ENCODE results near the gene WNT7A.
"Not testable (repeated sequence)": the region's sequence is repeated elsewhere in the genome, so short reads cannot be mapped to it uniquely, and the experiment has no call there.

Gene WNT7A

DNA sequence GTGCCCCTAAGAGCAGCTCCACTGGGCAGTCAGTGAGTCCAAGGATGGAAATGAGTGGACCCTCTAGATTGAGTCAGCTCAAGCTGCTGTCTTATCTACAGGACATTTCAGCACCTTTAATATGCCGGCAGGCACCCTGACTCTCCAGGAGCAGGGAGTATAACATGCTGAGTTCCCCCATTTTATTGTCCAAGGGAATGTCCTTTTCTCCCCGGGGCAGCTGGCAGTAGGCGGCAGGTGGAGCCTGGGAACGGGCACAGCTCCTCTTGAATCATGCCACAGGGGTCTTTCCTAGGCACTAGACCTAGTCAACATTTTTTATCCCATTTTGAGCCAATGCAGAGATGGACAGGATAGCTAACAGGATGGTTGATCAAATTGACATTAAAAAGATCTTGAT lies 14.8 kb downstream of the WNT7A start:
- DNase-seq, result no peak

DNA sequence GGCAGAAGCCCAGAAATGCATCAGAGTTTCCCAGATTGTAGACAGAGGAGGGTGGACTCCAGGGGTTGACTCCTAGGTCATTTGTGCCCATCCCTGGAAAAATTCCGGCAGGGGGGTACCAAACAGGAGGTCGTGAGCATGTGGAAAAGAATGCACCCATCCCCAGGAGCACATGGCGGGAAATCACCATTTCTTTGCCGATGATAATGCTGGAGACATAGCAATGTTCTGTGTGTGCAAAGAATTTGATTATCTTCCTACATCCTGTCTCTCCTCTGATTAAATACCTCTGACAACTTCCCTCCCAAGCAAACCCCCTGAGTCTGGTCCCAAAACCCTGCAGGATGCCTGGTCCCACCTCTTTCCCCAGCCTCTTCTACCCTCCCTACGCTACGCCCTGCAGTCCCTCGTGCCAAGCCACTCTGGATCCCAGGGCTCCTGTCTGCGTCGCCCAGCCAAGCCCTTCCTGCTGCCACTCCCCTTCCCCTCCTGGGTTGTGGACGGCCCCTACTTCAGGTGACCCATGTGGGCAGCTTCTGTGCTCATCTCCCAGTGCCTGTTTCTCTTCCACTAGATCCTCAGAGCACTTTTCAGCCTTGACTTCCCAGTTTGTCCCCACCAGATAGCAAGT lies 15.8 kb downstream of the WNT7A start:
- DNase-seq, result no peak

DNA sequence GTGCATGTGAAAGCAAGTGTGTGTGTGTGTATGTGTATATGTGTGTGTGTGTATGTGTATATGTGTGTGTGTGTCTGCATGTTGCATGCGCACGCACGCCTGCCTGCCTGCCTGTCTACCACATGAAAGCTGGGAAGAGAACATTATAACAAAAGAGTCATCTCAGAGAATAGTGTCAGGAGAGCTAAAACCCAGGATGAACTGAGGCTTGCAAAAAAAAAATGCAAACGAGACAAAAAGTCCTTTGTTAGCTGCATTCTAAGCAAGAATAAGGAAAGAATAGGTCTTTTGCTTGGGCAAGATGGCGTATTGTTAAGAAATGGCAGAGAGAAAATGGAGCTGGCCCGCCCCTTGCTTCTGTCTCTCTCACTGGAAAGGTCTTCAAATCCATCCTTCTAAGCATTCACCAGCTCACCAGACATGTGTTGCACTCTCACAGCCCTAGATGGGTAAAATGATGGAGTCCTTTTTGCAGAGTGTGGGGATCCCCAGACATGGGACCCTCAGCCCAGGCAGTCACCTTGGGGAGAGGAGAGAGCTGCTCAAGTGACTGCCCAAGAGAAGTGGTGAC lies 16.4 kb downstream of the WNT7A start:
- no peak for DNase-seq

DNA sequence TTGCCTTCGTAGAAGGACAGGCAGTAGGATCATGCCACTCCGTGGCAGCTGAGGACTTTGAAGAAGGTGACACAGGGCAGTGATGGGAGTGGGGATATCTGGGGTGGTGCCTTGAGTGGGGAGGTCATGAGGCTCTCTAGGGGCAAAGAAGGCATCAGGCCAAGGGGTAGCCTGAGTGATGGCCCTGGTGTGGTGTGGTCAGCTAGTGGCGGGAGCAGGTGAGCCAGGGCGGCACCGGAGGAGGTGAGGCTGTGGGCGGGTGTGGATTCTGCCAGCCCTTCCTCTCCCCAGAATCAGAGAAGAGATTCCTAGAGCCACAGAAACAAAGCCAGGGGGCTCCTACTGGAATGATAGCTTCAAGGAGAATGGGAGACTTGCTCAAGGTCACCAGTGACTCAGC lies 18.4 kb downstream of the WNT7A start:
- DNase-seq, result no peak

DNA sequence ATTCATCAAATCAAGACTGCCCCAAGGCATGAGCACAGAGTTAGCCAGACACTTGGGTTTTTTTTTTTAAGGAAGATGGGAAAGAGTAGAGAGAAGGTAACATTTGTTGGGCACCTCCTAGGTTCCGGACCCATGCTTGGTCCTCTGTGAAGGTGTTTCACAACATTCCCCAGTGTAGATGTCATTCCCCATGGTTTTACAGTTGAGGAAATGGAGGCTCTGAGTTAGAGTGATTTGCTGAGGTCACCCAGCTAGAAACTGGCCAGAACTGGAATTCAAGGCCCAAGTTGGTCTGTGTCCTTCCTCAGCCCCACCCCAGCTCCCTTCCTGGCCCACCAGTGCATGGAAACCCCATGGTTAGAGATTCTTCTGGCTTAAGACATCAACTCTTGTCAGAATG lies 19.9 kb downstream of the WNT7A start:
- DNase-seq, result no peak

DNA sequence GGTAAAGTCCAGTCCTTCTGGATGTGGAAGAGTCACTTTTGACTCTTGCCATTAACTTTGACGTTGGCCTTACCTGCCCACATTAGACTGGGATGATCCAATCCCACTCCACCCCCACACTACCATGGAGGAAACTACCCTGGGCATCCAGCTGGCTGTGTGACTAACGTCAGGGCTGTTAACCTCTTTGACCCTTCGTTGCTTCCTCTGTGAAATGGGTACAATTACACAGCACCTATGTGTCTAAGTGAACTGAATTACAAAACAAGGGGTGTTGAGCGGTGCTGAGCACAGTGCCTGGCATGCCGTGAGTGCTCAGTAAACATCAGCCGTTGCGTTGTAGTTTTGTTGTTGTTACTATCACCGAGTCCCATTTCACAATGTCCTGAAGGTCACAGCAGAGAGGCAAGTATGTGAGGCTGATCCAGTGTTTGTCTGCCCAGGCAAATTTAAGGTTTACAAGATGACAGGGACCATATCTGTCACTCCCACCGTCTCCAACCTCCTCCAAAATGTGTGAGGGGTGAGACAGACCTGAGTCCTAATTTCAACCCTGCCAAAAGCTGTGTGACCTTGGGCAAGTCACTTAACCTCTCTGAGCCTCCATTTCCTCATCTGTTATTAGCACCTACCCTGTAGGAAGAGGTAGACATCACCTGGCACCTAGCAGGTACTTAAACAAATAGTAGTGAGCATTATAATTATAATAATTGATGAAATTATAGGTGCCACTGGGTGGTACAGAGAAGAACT lies 20.9 kb downstream of the WNT7A start:
- no peak for DNase-seq

DNA sequence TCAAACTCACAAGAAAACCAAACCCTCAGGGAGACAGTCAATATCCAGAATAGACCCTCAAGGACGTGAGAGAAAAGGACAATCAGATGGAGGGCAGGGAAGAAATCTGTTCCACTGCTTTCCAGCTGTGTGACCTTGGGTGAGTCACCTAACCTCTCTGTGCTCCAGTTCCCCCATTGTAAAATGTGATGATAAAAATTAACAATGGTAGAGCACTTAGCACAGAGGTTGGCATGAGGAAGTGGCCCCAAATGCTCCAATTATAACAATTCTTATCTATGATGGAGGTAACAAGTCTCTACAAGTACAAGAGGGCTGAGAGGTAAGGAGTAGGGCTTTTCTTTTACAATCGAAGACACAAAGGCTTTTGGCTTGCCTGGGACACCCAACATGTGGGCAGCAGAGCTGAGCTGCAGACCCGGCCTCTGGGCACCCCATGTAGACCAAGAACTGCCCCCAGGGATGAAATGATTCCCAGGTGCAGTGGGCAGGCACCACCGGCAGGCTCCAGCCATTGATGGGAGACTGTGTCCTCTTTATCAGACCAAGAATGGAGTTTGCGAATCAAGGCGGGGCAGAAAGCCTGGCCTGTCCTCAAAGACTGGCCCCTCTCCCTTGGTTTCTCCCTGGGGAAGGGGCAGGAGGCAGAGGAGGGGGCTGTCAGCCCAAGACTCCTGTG lies 22.0 kb downstream of the WNT7A start:
- no peak for DNase-seq

DNA sequence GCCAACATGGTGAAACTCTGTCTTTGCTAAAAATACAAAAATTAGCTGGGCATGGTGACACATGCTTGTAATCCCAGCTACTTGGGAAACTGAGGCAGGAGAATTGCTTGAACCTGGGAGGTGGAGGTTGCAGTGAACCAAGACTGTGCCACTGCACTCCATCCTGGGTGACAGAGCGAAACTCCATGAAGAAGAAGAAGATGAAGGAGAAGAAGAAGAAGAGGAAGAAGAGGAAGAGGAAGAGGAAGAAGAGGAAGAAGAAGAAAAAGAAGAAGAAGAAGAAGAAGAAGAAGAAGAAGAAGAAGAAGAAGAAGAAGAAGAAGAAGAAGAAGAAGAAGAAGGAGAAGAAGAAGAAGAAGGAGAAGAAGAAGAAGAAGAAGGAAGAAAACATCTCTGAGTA lies 23.2 kb downstream of the WNT7A start:
- not testable (repeated sequence) for DNase-seq

DNA sequence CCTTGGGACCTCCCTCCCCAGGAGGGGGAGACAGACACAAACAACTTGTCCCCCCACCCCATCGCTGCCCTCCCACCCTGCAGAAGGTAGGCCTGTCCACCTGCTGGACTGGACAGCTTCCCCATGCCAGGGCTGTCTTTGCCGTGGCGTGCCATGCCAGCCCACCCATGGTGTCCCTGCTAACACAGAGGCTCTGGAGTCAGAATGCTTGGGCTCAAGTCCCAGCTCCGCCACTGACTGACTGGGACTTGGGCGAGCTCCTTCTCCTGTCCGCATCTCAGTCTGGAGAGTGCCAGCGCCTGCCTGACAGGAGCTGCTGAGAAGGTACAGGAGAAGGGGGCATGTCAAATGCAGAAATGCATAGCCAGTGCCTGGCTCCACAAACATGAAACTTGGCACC lies 23.9 kb downstream of the WNT7A start:
- no peak for DNase-seq

DNA sequence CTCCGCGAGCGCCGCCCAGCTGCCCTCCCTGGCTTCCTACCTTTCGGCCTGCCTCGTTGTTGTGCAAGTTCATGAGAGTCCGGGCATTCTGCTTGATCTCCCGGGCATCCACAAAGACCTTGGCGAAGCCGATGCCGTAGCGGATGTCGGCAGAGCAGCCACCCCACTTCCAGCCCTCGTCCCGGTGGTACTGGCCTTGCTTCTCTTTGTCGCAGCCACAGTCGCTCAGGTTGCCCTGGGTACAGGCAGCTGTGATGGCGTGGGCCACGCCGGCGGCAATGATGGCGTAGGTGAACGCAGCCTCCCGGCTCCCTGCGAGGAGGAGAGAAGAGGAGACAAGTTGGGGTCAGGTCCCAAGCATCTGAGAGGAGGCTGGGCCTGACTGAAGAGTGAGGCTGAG lies 25.4 kb downstream of the WNT7A start:
- no peak for DNase-seq

DNA sequence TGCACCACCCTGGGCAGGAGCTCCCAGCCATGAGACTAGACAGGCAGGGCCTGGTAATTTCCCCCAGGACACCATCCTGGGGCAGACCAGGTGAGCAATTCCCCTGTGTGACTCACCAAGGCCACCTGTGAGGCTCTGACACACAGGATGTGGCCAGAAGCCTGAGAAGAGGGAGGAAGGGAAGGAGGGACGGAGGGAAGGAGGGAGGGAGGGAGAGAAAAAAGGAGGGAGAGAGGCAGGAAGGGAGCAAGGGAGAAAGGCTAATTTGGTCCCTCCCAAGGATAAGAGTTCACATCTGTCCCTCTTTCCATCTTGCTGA lies 25.9 kb downstream of the WNT7A start:
- DNase-seq, result peak; percentile 19

DNA sequence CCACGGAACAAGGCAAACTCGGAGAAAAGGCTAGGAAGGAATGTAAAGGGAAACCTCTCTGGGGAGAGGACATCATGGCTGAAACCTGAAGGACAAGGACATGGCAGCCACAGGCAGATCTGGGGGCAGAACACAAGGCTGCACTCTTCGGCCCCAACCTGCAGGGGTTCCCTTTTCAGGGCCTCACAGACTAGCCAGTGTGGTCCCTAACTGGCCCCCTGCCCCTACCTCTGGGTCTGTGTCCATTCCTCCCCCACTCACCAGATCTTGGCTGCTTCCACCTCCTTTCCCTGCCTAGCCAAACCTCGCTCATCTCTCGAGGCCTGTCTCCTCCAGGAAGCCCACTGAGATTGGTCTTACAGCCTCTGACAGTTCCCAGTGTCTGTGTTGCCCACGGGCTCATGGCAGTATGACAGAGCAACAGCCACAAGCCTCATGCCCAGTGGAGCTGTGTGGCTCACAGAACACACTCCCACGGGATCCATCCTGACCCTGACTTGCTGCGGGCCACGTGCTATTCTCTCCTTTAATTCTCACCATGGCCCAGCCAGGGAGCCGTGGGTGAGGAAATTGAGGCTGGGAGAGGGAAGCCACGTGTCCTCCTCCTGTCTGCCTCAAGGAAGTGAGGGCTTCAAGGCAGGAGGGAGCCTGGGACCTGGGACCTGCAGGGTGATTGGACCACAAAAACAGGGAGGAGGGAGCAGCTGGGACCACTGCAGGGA lies 26.5 kb downstream of the WNT7A start:
- DNase-seq, result no peak

DNA sequence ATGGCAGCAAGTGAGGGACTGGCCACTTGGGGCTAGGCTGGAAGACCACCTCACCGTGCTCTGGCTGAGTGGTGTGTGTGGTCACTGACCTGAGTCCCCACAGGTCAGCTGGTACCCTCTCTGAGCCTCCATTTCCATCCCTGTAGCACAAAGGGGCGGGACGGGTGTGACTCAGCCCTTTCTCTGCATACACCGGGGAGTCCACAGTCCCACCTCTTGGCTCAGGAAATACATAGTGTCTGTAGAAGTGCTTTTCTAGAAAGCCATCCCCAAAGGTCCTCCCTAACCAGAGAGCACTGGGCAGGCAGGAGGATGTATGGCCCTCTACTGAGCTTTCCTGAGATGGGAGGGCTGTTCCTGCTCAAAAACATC lies 27.2 kb downstream of the WNT7A start:
- no peak for DNase-seq

DNA sequence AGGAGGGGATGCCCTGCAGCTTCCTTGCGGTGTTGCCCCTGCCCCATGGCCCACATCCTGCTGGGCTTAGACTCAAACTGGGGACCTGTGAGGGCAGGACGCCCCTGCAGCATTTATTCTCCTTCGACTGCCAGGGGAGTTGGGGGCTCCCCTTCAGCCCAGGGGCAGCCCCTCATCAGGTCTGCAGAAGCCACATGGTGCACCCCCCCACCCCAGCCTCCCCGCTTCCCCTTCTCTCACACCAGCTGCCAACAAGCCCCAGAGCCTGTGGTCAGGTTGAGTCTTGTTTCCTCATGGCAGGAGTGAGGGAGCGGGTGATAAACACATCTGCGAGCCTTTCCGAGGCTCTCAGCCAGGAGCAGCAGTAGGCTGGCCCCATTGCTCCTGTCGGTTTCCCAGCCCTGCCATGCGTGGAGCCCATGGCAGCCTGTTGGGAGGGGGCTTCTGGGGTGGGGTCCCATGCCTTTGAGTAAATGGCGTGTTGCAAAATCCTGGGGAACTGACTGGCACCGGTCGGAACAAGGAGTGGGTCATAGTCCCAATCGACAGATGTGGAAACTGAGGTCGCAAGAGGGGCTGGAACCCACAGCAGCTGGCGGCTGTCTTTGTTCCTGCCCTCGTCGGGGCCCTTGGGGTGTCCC lies 27.8 kb downstream of the WNT7A start:
- no peak for DNase-seq

DNA sequence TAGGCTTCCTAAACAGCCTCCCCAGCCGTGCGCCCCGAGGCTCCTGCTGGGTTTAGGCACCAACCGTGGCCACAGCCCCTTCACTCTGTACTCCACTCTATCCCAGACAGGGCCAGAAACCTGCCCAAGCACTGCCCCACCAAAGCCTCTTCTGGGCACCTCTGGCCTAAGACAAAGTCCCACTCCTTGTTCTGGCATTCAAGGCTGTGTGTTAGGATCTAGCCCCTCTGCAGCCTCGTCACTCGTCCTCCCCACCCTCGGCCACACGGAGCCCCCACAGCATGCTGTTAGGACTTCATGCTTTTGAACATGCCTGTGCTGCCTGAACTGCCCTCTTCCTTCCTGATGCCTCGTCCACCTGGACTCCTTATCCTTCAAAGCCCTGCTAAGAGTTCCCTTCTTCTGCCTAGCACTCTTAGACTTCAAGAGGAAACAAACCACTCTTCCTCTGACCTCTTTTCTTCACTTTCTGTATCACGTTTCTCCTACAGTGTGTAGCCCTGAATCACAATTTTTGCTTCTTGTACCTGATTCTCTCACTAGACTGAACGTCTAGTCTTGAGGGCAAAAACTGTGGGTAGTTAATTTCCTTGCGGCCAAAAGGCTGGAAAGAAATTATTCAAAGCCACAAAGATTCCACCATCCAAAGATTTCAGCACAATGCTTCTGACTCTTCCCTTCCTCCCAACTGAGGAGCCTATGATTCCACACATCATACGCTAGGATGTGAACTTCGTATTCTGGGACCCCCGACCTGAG lies 28.6 kb downstream of the WNT7A start:
- DNase-seq, result no peak

DNA sequence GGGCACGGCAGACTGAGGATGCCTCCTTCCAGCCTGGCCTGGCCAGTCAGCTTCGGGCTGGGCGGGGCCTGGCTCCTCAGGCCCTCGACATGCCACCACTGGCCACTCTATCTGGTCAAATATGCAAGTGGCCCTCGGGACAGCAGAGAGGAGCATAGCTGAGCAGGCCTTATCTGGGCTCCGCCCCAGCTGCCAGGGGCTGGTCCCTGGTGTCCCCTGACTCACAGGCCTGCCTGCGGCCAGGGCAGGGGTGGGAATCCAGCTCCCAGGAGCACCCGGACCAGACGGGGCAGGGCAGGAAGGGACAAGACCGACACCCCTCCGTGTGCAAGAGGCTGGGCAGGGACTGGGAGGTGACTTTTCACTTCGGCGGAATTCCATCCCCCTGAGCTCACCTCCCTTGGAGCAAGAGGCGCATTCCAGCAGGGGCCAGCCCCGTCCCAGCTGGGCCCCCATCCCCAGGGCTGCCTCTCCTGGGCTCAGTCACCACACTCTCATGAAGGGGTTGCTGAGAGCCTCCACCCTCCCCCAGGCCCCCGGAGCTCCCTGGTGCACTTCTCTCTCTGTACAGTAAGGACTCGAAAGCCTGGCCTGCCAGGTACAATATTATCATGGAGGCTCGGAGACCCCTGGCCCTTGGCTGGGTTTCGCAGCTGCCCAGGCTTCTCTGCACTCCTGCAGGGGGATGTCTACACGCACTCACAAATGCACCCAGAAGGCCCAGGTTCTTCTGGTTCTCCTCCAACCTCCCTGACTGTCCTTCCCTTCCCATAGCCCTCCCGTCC lies 29.5 kb downstream of the WNT7A start:
- DNase-seq, result no peak

DNA sequence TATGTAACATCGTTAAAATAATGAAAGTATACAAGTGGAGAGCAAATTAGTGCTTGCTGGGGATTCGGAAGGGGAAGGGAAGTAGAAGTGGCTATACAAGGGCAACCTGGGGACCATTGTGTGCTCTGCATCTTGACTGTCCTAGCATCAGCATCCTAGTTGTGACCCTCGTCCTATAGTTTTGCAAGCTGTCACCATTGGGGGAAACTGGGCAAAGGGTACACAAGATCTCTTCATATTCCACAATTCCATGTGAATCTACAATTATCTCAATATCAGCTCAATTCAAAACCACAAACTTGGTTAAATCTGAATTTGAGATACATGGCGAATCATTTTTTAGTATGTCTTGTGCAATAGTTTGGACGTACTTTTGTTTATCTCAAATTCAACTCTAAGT lies 30.9 kb downstream of the WNT7A start:
- DNase-seq, result no peak

DNA sequence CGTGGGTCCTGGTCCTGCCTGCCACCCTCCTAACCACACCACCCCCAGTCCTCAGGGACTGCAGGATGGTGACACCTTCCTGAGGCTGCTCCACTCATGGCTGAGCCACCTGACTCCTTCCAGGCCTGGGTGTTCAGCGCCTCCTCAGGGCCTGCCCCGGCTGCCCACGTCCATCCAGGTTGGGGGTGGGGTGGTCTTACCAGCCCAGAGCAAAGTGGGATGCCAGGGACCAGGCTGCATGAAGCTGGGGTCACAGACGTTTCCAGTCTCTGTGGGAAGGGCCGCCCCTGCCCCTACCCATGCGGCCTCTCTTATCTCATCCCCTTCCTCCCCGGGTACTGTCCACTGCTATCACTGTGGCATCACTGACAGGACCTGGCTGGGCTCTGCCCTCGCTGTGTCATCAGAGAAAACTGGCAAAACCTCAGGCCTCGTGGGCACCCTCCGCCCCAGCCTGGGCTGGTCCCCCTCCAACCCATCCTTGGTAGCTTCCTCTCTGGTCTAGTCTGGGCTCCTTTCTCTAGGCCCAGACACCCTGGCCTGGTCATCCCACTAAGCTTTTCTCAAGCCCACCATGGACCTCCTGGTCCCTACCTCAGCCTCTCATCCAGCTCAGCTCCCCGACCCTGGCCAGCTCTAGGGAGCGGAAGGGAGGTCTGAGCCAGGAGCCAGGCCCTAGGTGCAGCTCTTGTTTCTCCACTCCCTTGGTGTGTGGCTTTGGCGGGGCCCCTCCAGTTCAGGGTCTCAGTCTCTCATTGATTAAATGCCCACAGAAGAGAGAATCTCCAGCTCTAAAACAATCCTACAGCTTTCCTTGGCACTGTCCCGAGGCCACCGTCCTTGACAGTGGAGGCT lies 32.9 kb downstream of the WNT7A start:
- no peak for DNase-seq

DNA sequence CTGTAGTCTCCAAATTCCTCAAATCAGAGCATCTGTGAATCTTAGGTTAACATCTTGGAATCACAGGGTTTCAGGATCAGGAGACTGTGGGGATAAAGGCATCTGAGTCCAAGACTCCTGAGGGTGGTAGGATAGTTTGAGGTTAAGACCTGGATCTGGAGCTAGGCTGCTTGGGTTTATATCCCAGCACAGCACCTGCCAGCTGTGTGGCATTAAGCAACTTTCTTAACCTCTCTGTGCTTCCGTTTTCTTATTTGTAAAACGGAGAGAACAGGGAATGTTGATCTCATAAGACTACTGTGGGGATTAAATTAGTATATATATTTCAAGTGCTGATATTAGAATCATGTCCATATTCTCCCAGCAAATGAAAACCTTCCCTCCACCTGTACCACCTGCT lies 33.6 kb downstream of the WNT7A start:
- DNase-seq, result no peak

DNA sequence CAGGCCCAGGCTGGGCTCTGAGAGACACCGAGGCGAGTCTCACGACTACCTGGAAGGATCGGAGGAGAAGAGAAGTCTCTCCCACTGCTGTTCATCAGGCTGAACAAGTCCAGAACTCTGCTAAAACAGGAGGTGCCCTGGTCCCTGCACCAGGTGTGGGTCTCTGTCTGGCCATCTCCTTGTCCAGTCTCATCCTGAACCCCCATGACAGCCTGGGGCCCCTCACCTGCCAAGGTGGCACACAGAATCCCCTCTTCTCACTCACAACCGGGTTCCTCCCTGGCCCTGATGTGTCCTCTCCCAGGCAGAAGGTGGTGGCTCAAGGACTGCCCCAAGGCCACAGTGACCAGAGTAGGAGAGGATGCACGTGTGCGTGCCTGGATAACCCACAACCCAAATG lies 34.1 kb downstream of the WNT7A start:
- no peak for DNase-seq
